Lung (tissue), 12 donors: ENCODE measurements around the gene HOXB8. TPM values are rescaled to one million over a fixed set of nuclear protein-coding genes. Genes with fewer than 3 reads are reported as not detected.

Experiments used
- ATAC-seq: fragments of 200-7000 bp; cut with Tn5 transposase; one replicate; pipeline ENCODE4 v1.9.1; 2020; ENCODE audit warnings: moderate number of reproducible peaks; ENCODE audit not compliant: insufficient read depth, low FRiP score
- DNase-seq, 3 donors: peaks; one replicate each; pipeline ENCODE4 v3.0.0-alpha.2; 2013 to 2017
- H3K27ac ChIP-seq, 2 donors: one replicate each; pipeline ENCODE4 v1.5.1; 2013; ENCODE audit warnings: mild to moderate bottlenecking in 2 of 2, moderate library complexity in 2 of 2, control low read depth in 1 of 2, inconsistent platforms in 1 of 2, low read depth in 1 of 2, low read length in 1 of 2
- H3K27me3 ChIP-seq, 3 donors: one replicate each; pipeline ENCODE4 v1.5.1; 2013; ENCODE audit warnings: low read length in 2 of 3; ENCODE audit not compliant: control insufficient read depth in 3 of 3, insufficient read depth in 3 of 3
- H3K36me3 ChIP-seq, 4 donors: one replicate each; pipeline ENCODE4 v1.5.1; 2013; ENCODE audit warnings: low read length in 4 of 4, mild to moderate bottlenecking in 1 of 4, moderate library complexity in 1 of 4; ENCODE audit not compliant: control insufficient read depth in 4 of 4, insufficient read depth in 4 of 4
- H3K4me1 ChIP-seq, 5 donors: one replicate each; pipeline ENCODE4 v1.5.1; 2013; ENCODE audit warnings: low read length in 5 of 5, mild to moderate bottlenecking in 2 of 5, moderate library complexity in 1 of 5; ENCODE audit not compliant: control insufficient read depth in 5 of 5, insufficient read depth in 5 of 5
- H3K4me3 ChIP-seq: one replicate; pipeline ENCODE4 v1.5.1; 2013; ENCODE audit warnings: mild to moderate bottlenecking, control low read depth, moderate library complexity
- H3K9ac ChIP-seq, 2 donors: one replicate each; pipeline ENCODE4 v1.5.1; 2013; ENCODE audit warnings: low read length in 2 of 2, control low read depth in 1 of 2; ENCODE audit not compliant: insufficient read depth in 1 of 2
- H3K9me3 ChIP-seq, 4 donors: one replicate each; pipeline ENCODE4 v1.5.1; 2013; ENCODE audit warnings: low read length in 3 of 4, mild to moderate bottlenecking in 1 of 4, moderate library complexity in 1 of 4; ENCODE audit not compliant: control insufficient read depth in 4 of 4, insufficient read depth in 3 of 4
- CTCF ChIP-seq: IDR thresholded peaks from 2 replicates; pipeline ENCODE4 v1.5.1; 2012; ENCODE audit warnings: mild to moderate bottlenecking; ENCODE audit errors: control extremely low read depth, extremely low read depth
- WGBS, 2 donors: extraction: QIAGEN DNeasy Blood & Tissue Kit; methylation state at CpG; one replicate each; pipeline ENCODE4 v1.1.7; 2013; 5-methylcytosine and 5-hydroxymethylcytosine counted together
- polyA plus RNA-seq, 2 donors: library from polyadenylated mRNA; stranded (reverse); fragments of 200-250 nt; gene quantifications; one replicate each; pipeline ENCODE4 v1.2.1, GENCODE V29; 2013
- total RNA-seq, 2 donors: library from RNA; depleted of rRNA in 1 of 2; stranded (reverse); fragments of >200 nt in 1 of 2; gene quantifications; one replicate each; pipeline ENCODE4 v1.2.1, GENCODE V29; 2014 to 2021
- donor health status: control.
- donor health status: control.
- donor health status: Bipolar disorder and iron deficiency.
- donor health status: healthy.
- donor health status: DM: yes; HTN: yes; CAD: no.

Gene HOXB8
- total and polyA plus RNA-seq, 4 donors: 0.08 to 0.31 (median 0.10) TPM; not detected in 1

GRCh38 chr17:48568499-48569239 is 46.4 kb downstream of the HOXB8 start:
- H3K27me3 ChIP-seq: peaks cover 0 to 70% (median 3%) of the 10 kb centered on the region in 3 donors
- DNase-seq (peak; percentile 78 to 85 (median 83)), ATAC-seq (no peak)
- peaks cover 0 to 21% (median 2%) of the 10 kb centered on the region in 4 donors for H3K36me3 ChIP-seq
- TF ChIP-seq CTCF: no peak
- 12 to 16% methylated on average over 33 of the region's 33 CpGs for WGBS, 2 donors
- H3K9me3 ChIP-seq: peaks cover 0 to 3% (median 0%) of the 10 kb centered on the region in 4 donors
- H3K4me1 ChIP-seq: peaks cover 0 to 83% (median 12%) of the 10 kb centered on the region in 5 donors
- H3K27ac ChIP-seq: peak overlapping the region in 1 of 2 donors; percentile 21
- H3K4me3 ChIP-seq: no peak overlapping the region
- H3K9ac ChIP-seq: peak overlapping the region; percentile 28 to 96

GRCh38 chr17:48567646-48568354 is 47.3 kb downstream of the HOXB8 start:
- Histone ChIP-seq H3K9ac (peak overlapping the region; percentile 18 to 96), H3K27me3 (peaks cover 3 to 69% (median 4%) of the 10 kb centered on the region in 3 donors)
- WGBS, 2 donors: 43 to 52% methylated on average over 2 of the region's 2 CpGs

GRCh38 chr17:48567209-48567608 is 47.9 kb downstream of the HOXB8 start:
- ATAC-seq: no peak
- Histone ChIP-seq H3K27me3 (peaks cover 4 to 66% (median 4%) of the 10 kb centered on the region in 3 donors), H3K9me3 (peaks cover 0 to 3% (median 0%) of the 10 kb centered on the region in 4 donors), H3K4me3 (no peak overlapping the region), H3K27ac (peak overlapping the region in 1 of 2 donors; percentile 4), H3K4me1 (peaks cover 0 to 83% (median 19%) of the 10 kb centered on the region in 5 donors), H3K36me3 (peaks cover 0 to 23% (median 2%) of the 10 kb centered on the region in 4 donors), H3K9ac (peak overlapping the region in 1 of 2 donors; percentile 96)
- no peak for TF ChIP-seq CTCF
- WGBS, 2 donors: 50 to 65% methylated on average over 6 of the region's 6 CpGs
- DNase-seq: peak; percentile 70 to 87 (median 85)

More at GRCh38 chr17:48567646-48568354, 47.3 kb downstream of the HOXB8 start:
- no peak for TF ChIP-seq CTCF
- ATAC-seq (no peak), DNase-seq (no peak)
- Histone ChIP-seq H3K9me3 (peaks cover 0 to 3% (median 0%) of the 10 kb centered on the region in 4 donors), H3K4me1 (peaks cover 0 to 83% (median 13%) of the 10 kb centered on the region in 5 donors), H3K4me3 (no peak overlapping the region), H3K27ac (no peak overlapping the region), H3K36me3 (peaks cover 0 to 24% (median 2%) of the 10 kb centered on the region in 4 donors)
